Measurements from ENCODE around the gene C12orf50. TPM values are rescaled to one million over a fixed set of nuclear protein-coding genes. Genes with fewer than 3 reads are reported as not detected.

C12orf50 gene
- total RNA-seq, 1 donor from 2014 or later: 0.37 TPM

- Mint-ChIP-seq H3K27ac (ENCODE audit: unreplicated experiment) (no peak overlapping the region), H3K4me1 (no peaks in the 10 kb centered on the region), H3K4me3 (no peak overlapping the region), H3K9me3 (no peaks in the 10 kb centered on the region), H3K36me3 (ENCODE audit: low read depth) (peaks cover 22% of the 10 kb centered on the region), H3K27me3 (ENCODE audit: low read depth) (no peaks in the 10 kb centered on the region)
- TF ChIP-seq CTCF (conservative IDR thresholded peaks at IDR 0.05): no peak
- no peak for DNase-seq (ENCODE audit: low read depth, low spot score)
These were observed 29.0 kb upstream of the C12orf50 start for GRCh38 chr12:88057994-88058718.

GRCh38 chr12:88056571-88056970, 27.4 kb upstream of the C12orf50 start:
- no peaks in the 10 kb centered on the region for H3K4me1 Mint-ChIP-seq
- H3K36me3 Mint-ChIP-seq (ENCODE audit: low read depth): peaks cover 25% of the 10 kb centered on the region
- H3K27me3 Mint-ChIP-seq (ENCODE audit: low read depth): no peaks in the 10 kb centered on the region
- no peak overlapping the region for H3K4me3 Mint-ChIP-seq
- DNase-seq (ENCODE audit: low read depth, low spot score): no peak
- no peak overlapping the region for H3K27ac Mint-ChIP-seq (ENCODE audit: unreplicated experiment)
- H3K9me3 Mint-ChIP-seq: no peaks in the 10 kb centered on the region
- TF ChIP-seq CTCF (conservative IDR thresholded peaks at IDR 0.05): no peak

GRCh38 chr12:88052686-88053085, 23.5 kb upstream of the C12orf50 start:
- H3K4me1 Mint-ChIP-seq: no peaks in the 10 kb centered on the region
- peaks cover 17% of the 10 kb centered on the region for H3K36me3 Mint-ChIP-seq (ENCODE audit: low read depth)
- TF ChIP-seq CTCF (conservative IDR thresholded peaks at IDR 0.05): peak; percentile 62
- DNase-seq (ENCODE audit: low read depth, low spot score): peak; percentile 19
- H3K27me3 Mint-ChIP-seq (ENCODE audit: low read depth): no peaks in the 10 kb centered on the region
- no peak overlapping the region for H3K27ac Mint-ChIP-seq (ENCODE audit: unreplicated experiment)
- H3K4me3 Mint-ChIP-seq: no peak overlapping the region
- no peaks in the 10 kb centered on the region for H3K9me3 Mint-ChIP-seq

- DNase-seq (ENCODE audit: low read depth, low spot score): no peak
- TF ChIP-seq CTCF (conservative IDR thresholded peaks at IDR 0.05): no peak
- peaks cover 9% of the 10 kb centered on the region for H3K4me1 Mint-ChIP-seq
- H3K27ac Mint-ChIP-seq (ENCODE audit: unreplicated experiment): no peak overlapping the region
- H3K27me3 Mint-ChIP-seq (ENCODE audit: low read depth): no peaks in the 10 kb centered on the region
- no peak overlapping the region for H3K4me3 Mint-ChIP-seq
- H3K36me3 Mint-ChIP-seq (ENCODE audit: low read depth): peaks cover 25% of the 10 kb centered on the region
- no peaks in the 10 kb centered on the region for H3K9me3 Mint-ChIP-seq
These were observed 14.8 kb upstream of the C12orf50 start for GRCh38 chr12:88044035-88044434.

GRCh38 chr12:88037770-88038169, 8.6 kb upstream of the C12orf50 start:
- no peak for TF ChIP-seq CTCF (conservative IDR thresholded peaks at IDR 0.05)
- Mint-ChIP-seq H3K27me3 (ENCODE audit: low read depth) (no peaks in the 10 kb centered on the region), H3K36me3 (ENCODE audit: low read depth) (no peaks in the 10 kb centered on the region), H3K27ac (ENCODE audit: unreplicated experiment) (no peak overlapping the region), H3K4me1 (peaks cover 46% of the 10 kb centered on the region), H3K4me3 (peak overlapping the region; percentile 54), H3K9me3 (no peaks in the 10 kb centered on the region)
- no peak for DNase-seq (ENCODE audit: low read depth, low spot score)

Data from neural crest cell (in vitro differentiated cells).